ENCODE results near the gene TMEM179. TPM values are rescaled to one million over a fixed set of nuclear protein-coding genes. Genes with fewer than 3 reads are reported as not detected.
A peak's percentile ranks its signal among the peaks of the same experiment; 100 is the strongest.
"Not testable (repeated sequence)": the region's sequence is repeated elsewhere in the genome, so short reads cannot be mapped to it uniquely, and the experiment has no call there.

Gene TMEM179
- total RNA-seq, 1 donor from 2014 or later = 1.5 TPM

GRCh38 chr14:104586832-104587620 is 17.5 kb downstream of the TMEM179 start:
- no peak for DNase-seq (ENCODE audit: low spot score)

DNA sequence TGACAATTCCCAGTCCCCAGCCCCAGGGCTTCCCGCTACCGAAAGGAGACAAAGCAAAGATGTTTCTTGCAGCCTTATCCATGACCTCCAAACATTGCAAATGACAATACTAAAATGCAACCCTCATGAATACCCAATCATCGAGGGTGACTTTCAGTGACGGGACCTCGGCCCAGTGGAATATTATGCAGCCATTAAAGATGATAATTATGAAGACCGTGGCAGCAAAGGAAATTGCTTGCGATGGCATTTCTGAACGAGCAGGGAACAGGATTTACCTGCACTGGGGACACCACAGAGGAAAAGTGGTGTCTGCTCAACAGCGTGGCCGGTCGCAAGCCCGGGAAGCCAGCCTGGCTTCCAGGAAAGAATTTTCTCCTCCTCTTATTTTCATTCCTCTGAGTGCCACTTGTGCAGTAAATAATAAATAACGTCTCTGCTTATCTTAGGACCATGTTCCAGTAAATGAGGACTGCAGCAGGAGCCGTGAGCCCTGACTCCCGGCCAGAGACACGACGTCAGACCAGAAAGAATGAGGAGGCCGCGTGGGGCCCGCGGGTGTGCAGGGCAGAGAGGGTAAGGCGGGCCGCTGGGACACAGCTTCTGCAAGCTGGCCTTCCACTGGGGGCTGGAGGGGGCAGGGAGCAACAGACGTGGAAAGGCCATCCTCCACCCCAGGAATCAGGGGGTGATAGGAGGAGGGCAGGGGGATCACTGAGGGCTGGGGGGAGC is 18.4 kb downstream of the TMEM179 start:
- no peak for DNase-seq (ENCODE audit: low spot score)

GRCh38 chr14:104584557-104584956 is 20.0 kb downstream of the TMEM179 start:
- DNase-seq (ENCODE audit: low spot score) = no peak

DNA sequence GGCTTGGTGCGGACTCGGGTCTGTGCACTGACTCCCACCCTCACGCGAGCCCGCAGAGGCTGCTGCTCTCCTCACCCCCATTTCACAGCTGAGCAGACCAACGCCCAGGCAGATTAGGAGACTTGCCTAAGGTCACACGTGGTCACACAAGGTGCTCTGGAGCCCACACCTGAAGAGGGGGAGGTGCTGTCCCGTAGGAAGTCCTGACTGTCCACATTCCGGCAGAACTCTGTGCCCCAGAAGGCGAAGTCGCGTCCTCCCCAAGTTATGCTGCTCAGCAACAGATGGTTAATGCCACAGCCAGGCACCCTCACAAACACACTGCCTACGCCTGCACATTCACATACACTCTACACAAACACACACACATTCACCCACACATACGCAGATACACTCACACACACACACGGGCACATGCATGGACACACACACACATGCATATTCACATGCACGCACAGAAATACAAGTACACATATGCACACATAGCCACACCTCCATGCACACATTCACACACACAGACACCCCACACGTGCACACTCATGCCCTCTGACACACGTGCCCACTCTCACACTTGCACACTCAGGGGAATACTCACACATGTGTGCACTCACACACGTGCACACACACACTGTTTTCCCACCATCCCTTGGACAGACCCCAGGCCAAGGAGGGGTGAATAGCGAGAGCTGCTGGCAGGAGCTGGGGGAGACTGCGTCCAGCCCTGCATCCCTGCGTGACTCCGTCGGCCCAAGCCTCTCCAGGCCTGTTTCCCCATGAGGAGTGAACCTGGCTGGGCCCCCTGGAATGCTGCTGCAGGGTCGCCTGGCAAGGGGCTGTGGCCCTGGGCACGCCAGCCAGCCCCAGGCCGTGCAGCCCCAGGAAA is 20.9 kb downstream of the TMEM179 start:
- no peak for DNase-seq (ENCODE audit: low spot score)

- DNase-seq (ENCODE audit: low spot score) = peak; percentile 20
These were observed 21.9 kb downstream of the TMEM179 start for GRCh38 chr14:104582662-104583061.

DNA sequence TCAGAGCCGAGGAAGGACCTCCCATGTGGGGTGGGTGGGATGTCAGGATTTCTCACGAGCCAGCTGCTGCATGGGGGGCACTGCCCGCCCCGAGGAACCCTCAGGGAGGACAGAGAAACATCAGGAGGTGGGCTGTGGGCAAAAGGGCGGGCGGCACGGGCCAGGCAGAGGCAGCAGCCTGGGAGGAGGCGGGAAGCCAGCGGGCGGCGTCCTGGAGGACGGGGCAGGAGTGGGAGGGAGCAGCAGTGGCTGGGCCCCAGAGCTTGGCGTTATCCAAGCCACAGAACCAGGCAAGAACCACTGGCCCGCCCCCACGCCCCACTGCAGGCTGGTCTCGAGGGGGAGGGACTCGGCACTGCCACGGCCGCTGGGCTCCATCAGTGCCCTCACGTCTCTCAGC is 22.6 kb downstream of the TMEM179 start:
- no peak for DNase-seq (ENCODE audit: low spot score)

- no peak for DNase-seq (ENCODE audit: low spot score)
These were observed 23.1 kb downstream of the TMEM179 start for GRCh38 chr14:104581521-104581920.

DNA sequence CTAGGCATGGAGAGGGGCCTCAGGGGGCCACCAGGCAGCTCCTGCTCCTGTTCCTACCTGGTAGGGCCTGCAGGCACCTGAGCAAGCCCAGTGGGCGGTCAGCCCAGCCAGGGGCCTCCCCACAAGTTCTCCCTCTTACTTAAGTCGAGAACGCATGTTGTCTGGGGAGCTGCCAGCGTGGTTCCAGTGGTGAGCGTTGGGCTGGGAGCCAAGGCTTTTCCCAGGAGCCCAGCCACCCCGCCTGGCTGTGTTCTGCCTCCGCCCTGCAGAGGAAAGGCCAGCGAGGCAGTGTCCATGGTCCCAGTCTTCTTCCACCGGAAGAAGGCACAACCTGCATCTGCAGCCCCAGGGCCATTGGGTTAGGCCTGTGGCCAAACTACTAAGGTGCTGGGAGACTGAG is 23.6 kb downstream of the TMEM179 start:
- peak; percentile 63 for DNase-seq (ENCODE audit: low spot score)

DNA sequence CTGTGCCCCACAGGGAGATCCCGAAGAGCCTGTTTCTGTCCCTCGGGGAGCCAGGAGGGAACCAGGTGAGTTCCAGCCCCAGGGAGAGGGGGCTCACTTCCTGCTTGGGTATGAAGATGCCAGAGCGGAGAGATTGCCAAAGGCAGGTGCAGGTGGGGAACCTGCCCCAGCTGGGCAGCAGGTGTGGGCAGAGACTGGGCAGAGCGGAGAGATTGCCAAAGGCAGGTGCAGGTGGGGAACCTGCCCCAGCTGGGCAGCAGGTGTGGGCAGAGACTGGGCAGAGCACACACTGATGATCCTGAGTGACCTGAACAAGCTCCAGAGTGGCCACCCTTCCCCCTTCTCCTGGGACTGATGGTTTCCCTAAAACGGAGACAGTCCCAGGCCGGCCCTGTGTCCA is 24.6 kb downstream of the TMEM179 start:
- not testable (repeated sequence) for DNase-seq (ENCODE audit: low spot score)

DNA sequence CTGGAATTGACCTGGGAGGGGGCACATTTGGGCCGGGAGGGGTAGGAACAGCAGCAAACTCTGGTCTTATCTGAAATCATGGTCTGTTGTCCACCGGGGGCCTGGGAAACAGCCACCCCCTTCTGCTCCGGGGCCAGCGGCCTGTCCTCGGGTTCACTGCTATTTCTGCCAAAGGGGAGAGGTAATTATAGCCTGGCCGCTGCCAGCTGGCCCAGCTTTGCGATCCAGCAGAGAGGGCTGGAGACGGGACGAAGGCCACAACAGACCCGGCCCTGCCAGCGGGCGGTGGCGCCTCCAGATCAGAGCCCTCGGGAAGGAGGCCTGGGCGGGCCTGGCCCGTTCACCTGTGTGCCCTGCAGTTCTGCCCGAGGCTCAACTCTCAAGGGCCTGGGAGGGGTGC is 25.1 kb downstream of the TMEM179 start, which contains the start of gene C14orf180:
Gene C14orf180, plus strand, starts transcription at position 258 of the 400 bp plus-strand sequence. CDS start 6,667 bp downstream, outside the sequence.
- DNase-seq (ENCODE audit: low spot score) = no peak

DNA sequence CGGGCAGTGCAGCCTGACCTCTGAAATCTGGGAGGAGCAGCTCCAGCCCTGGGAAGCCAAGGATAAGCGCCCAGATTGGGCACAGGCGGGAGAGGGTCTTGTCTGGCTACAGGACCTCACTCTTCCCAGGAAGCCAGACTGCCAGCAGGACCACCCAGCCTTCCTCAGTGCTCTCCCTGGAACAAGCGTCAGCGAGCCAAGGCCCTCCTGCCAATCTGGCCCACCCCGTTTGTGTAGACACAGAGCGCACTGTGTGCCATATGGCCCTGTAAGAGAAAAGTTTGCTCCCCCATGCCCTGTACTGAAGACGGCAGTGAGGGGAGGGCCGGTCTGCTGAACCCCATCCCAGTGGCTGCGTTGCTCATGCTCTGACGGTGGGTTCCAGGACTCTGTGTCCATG is 26.3 kb downstream of the TMEM179 start:
- no peak for DNase-seq (ENCODE audit: low spot score)

DNA sequence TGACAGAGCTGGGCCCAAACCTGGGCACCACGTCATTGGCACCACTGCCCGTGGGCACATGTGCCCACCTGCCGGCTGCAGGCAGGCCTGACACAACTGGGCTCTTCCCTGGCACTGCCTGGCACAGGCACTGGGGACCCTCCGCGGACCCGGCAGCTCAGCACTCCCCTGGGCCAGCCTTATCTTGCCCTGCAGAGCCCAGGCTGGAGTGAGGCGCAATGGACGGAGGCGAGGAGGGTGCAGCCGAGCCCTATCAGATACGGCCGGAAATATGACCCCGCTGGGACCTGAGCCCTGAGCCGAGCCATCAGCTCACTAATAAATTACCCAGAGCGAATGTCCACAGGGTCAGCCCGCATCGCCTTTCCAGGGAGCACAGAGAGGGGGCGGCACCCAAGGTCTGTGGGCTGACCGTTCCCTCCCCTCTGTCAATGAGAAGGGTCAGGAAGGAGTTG is 26.7 kb downstream of the TMEM179 start:
- no peak for DNase-seq (ENCODE audit: low spot score)

DNA sequence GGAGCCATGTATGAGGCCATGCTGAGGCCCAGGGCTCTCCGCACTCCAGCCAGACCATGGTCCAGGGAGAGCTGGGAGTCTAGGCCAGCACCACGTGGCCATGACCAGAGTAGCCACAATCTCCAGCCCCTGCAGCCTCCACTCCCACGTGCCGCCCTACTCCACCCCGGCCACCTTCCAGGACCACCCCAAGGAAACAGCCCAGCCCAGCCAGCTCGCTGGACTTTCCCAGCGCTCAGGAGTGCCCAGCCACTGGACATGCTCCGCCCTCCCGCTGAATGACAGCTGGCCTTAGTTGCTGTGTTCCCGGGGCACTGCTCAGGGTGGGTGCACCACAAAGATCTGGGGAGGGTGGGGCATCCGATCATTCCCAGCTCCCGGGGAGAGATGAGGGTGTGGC is 27.1 kb downstream of the TMEM179 start:
- peak; percentile 26 for DNase-seq (ENCODE audit: low spot score)

GRCh38 chr14:104576970-104577332 is 27.6 kb downstream of the TMEM179 start:
- DNase-seq (ENCODE audit: low spot score) = peak; percentile 63

DNA sequence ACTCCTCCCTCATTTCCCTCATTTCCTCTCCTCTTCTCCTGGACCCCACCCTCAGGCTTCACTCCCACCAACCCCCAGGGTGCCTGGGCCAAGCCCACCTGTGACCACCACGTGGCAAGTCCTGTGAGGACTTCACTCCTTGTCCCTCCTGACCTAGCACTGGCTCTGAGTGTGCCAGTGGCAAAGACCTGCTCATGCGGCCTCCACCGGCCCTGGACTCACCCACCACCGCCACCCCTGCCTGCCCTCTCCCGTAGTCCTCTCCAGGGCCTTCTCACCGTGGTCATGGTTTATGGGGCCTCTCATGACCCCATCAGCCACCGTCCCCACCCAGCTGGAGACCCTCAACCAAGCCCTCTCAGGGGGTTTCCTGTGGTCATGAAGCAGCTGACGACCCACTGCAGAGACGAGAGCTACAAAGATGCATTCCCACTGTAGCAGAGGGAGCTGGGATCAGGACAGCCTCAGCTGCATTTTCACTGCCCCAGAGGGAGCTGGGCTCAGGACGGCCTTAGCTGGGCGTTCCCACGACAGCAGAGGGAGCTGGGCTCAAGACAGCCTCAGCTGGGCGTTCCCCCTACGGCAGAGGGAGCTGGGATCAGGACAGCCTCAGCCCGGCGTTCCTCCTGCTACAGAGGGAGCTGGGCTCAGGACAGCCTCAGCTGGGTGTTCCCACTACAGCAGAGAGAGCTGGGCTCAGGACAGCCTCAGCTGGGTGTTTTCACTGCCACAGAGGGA is 28.2 kb downstream of the TMEM179 start:
- no peak for DNase-seq (ENCODE audit: low spot score)

DNA sequence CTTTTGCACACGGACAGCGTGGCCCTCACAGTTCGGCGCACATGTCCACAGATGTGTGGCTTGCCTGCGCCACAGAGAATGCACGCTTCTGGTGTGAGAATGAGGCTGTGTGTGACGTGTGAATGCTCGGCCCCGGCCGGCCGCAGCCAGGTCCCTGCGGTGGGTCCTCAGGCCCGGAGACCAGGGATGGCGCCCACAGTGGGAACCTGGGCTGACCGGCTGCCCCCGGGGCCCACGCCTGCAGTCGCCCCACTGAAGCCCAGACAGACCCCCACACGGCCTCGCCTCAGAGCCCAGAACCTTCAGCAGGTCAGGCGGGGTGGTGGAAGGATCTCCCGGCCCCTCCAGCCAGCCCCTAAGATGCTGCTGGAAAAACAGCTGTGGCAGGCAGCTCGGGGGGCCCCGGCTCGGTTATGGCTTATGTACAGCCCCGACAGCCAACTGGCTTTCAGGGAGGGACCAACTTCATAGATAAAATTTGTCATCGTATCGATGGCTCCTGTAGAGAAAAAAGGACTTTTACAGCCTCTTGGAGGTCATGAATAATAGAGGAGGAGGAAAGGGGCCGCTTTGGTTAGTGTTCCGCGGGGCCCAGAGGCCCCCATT is 29.5 kb downstream of the TMEM179 start:
- DNase-seq (ENCODE audit: low spot score) = no peak

- DNase-seq (ENCODE audit: low spot score) = no peak
These were observed 30.0 kb downstream of the TMEM179 start for GRCh38 chr14:104574536-104574935.

GRCh38 chr14:104573930-104574329 is 30.6 kb downstream of the TMEM179 start:
- DNase-seq (ENCODE audit: low spot score) = no peak

DNA sequence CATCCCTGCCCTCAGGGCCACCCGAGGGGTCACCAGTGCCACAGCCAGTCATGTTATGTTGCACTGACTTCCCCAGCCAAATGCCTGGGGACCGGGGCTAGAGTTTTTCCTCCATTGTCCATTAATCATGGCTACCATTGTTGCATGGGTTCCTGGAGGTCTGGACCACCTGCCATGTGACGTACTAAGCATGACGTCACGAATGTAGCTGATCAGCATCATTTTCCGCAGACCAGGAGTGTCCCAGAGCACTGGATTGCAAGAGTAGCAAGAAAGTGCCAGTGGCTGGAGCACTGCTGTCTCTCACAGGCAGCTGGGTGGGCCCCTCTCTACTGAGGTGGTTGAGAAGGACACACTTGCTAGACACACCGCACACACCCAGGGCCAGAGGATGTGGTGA is 31.9 kb downstream of the TMEM179 start:
- DNase-seq (ENCODE audit: low spot score) = no peak

- no peak for DNase-seq (ENCODE audit: low spot score)
These were observed 32.4 kb downstream of the TMEM179 start for GRCh38 chr14:104572024-104572626.

Measured in mucosa of gallbladder (tissue), 1 donor.